GM18499 (cell line): Measurements from ENCODE around the gene CTNNA2.

Experiments
- ATAC-seq: cut with Tn5 transposase; IDR thresholded peaks from one replicate; pipeline ENCODE4 v1.9.1; 2021; ENCODE audit warnings: moderate number of reproducible peaks; ENCODE audit not compliant: insufficient read depth, unreplicated experiment

The CTNNA2 gene

GRCh38 chr2:80292474-80292873, 779.6 kb downstream of the CTNNA2 start:
- ATAC-seq, result no peak

- ATAC-seq, result no peak
These were observed 780.2 kb downstream of the CTNNA2 start for GRCh38 chr2:80293039-80293438.

- ATAC-seq, result no peak
These were observed 786.1 kb downstream of the CTNNA2 start for GRCh38 chr2:80298954-80299353.

- no peak for ATAC-seq
These were observed 786.8 kb downstream of the CTNNA2 start for GRCh38 chr2:80299661-80300060.

GRCh38 chr2:80300346-80300745, 787.5 kb downstream of the CTNNA2 start:
- no peak for ATAC-seq

- ATAC-seq, result no peak
These were observed 788.1 kb downstream of the CTNNA2 start for GRCh38 chr2:80300954-80301353.

GRCh38 chr2:80302001-80302313, 789.1 kb downstream of the CTNNA2 start:
- no peak for ATAC-seq

- no peak for ATAC-seq
These were observed 789.6 kb downstream of the CTNNA2 start for GRCh38 chr2:80302314-80303005.

GRCh38 chr2:80303006-80303908, 790.4 kb downstream of the CTNNA2 start:
- no peak for ATAC-seq

GRCh38 chr2:80303909-80304837, 791.3 kb downstream of the CTNNA2 start, which contains the start of gene LRRTM1:
Gene LRRTM1 (minus strand): TSS chr2:80304752. CDS start chr2:80303819, 933 bp downstream.
- no peak for ATAC-seq

GRCh38 chr2:80311304-80311703, 798.5 kb downstream of the CTNNA2 start:
- no peak for ATAC-seq

- no peak for ATAC-seq
These were observed 799.5 kb downstream of the CTNNA2 start for GRCh38 chr2:80312282-80312839.

- no peak for ATAC-seq
These were observed 809.6 kb downstream of the CTNNA2 start for GRCh38 chr2:80322311-80322920.

- no peak for ATAC-seq
These were observed 810.1 kb downstream of the CTNNA2 start for GRCh38 chr2:80322958-80323357.

GRCh38 chr2:80323610-80324009, 810.8 kb downstream of the CTNNA2 start:
- no peak for ATAC-seq

GRCh38 chr2:80324525-80324924, 811.7 kb downstream of the CTNNA2 start:
- ATAC-seq, result no peak

GRCh38 chr2:80326214-80326613, 813.4 kb downstream of the CTNNA2 start:
- ATAC-seq, result no peak

GRCh38 chr2:80326861-80327260, 814.0 kb downstream of the CTNNA2 start:
- no peak for ATAC-seq

- no peak for ATAC-seq
These were observed 815.3 kb downstream of the CTNNA2 start for GRCh38 chr2:80328159-80328571.

GRCh38 chr2:80329491-80329890, 816.6 kb downstream of the CTNNA2 start:
- no peak for ATAC-seq
